Measurements from ENCODE around the gene MYO9B. TPM values are rescaled to one million over a fixed set of nuclear protein-coding genes. Genes with fewer than 3 reads are reported as not detected.
"Not testable (repeated sequence)": the region's sequence is repeated elsewhere in the genome, so short reads cannot be mapped to it uniquely, and the experiment has no call there.

MYO9B gene
- total RNA-seq, 1 experiment from 2014 or later, result 27.5 TPM

DNA sequence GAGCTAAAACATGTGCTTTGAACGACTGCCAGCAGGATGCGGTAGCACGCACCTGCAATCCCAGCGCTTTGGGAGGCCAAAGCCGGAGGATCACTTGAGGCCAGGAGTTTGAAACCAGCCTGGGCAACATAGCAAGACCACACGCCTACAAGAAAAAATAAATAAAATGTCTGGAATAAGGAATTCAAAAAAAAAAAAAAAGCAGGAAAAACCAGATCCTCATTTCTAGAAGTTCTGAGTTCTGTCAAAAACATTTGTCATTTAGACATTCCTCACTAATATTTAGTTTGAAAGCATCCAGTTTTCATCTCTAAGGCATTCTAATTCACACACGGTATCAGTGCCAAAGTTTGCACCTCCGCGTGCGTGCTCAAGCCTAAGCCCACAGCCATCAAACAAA lies 102.7 kb downstream of the MYO9B start:
- no peak for DNase-seq (ENCODE audit: low read depth)

DNA sequence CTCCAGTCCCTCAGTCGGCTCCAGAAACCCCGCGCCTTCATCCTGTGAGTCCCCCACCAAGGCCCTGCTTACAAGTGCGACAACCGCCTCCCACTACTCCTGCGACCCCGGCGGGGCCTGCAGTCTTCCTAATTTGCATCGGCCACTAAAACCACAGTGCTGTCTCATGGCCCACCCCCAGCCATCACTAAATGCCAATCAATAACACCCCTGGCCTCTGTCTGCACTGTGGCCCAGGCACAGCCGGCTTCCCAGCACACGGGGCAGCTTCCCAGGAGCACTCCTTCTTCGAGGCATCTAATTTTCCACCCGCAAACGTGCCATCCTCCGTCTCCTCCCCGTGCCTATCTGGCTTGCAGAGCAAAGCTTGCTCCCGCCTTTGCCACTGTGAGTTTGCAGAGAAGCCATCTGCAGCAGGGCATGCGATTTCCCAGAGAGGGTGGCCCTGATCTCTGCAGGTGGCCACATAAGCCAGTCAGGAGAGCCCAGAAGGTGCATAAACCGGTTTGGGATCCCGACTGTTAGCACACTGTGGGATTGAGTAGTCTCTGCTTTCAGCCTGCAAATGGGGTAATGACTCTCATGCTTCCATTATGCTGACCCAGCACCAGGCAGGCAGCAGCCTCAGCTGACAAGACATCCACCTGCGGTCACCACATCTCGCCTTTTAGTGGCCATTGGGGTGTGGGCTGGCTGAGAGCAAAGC lies 105.6 kb downstream of the MYO9B start:
- no peak for DNase-seq (ENCODE audit: low read depth)

DNA sequence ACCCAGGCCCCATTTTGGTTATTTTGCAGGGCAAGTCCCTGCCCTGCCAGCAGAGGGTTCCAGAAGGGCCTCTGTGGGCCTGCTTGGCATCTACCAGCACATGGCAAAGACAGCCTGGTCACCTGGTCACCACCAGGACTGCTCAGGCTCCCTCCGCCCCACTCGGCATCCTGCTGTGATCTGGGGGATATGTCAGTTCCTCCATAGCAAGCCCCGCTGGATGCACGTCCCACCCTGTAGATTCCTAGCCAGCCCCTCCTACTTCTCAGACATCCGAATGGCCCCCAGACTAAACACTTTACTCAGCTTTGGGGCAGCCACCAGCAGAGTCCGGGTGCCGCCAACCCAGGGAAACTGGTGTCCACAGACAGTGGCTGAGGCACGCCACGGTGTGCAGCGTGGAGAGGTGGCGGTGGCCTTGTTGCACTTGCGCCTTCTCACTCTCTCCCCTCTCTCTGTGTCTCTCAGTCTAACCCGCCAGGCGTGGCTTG lies 107.7 kb downstream of the MYO9B start:
- no peak for DNase-seq (ENCODE audit: low read depth)

DNA sequence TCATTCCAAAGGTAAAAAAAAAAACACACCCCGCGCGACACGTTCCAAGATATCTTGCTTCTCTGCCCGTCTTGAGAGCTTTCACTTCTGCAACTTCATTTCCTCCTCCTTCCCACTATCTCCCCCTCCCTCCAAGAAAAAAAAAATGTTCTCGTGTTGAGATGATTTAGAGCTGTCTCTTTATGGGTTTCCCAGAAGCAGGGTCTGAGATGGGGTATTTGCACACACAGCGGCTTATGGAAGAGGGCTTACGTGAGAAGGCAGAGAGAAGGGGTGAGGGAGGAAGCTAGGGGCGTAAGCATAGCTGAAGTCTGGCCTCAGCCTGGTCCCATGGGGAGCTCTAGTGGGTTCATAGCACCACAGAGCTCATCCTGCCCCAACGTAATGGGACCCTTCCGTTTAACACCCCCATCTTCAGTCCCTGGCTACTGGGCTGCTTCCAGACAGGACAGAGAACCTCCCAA lies 108.3 kb downstream of the MYO9B start:
- no peak for DNase-seq (ENCODE audit: low read depth)

DNA sequence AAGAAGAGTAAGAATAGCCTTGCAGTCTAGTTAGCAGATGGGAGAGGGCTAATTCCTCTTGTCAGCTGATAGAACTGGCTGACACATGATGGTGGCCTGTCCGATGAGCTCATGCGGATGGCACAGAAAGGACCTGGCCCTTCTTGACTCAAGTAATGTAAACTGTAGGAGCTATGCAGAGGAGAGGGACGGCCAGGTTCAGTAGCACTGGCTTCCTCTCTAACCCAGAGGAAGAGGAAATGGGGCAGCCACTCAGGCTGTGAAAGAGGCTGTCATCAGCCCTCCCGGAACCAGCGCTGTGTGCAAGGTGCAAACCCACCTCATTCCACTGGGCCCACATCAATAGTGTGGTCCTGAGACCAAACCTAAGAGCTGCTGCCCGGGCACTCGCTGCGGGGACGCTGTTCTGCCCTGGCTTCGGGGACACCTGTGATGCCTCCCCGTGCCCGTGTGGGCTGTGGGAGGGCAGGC lies 108.8 kb downstream of the MYO9B start:
- DNase-seq (ENCODE audit: low read depth), result no peak

DNA sequence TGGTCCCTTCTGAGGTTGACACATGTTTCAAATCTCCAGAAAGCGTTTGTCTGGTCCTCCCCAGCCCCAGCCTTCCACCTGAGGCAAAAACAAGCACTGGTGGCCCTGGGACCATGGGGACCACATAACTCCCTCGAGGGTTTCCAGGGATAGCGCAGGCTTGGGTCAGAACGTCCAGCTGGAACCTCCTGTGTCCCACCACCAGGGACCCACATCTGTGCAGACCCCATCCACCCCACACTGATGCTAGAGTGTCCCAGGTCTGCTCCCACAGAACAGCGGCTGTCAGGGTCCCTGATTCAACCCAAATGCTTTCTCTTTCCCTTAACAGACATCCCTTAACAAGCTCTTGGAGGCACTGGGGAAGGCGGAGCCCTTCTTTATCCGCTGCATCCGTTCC lies 110.0 kb downstream of the MYO9B start:
- DNase-seq (ENCODE audit: low read depth), result no peak

DNA sequence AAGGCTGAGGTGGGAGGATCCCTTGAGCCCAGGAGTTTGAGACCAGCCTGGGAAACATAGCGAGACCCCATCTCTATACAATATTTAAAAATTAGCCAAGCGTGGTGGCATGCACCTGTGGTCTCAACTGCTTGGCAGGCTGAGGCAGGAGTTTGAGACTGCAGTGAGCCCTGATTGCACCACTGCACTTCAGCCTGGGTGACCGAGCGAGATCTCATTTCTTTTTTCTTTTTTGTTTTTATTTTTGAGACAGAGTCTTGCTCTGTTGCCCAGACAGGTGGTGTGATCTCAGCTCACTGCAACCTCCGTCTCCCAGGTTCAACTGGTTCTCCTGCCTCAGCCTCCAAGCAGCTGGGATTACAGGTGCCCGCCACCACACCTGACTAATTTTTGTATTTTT lies 116.2 kb downstream of the MYO9B start:
- not testable (repeated sequence) for DNase-seq (ENCODE audit: low read depth)

DNA sequence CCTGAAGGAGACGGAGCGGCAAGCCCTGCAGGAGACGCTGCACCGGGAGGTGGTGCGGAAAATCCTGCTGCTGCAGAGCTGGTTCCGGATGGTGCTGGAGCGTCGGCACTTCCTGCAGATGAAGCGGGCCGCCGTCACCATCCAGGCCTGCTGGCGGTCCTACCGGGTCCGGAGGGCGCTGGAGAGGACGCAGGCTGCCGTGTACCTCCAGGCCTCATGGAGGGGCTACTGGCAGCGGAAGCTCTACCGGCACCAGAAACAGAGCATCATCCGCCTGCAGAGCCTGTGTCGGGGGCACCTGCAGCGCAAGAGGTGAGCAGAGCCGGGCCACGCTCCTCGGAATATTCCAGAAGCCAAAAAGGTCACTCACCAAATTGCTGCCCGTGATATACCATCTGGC lies 117.2 kb downstream of the MYO9B start:
- no peak for DNase-seq (ENCODE audit: low read depth)

DNA sequence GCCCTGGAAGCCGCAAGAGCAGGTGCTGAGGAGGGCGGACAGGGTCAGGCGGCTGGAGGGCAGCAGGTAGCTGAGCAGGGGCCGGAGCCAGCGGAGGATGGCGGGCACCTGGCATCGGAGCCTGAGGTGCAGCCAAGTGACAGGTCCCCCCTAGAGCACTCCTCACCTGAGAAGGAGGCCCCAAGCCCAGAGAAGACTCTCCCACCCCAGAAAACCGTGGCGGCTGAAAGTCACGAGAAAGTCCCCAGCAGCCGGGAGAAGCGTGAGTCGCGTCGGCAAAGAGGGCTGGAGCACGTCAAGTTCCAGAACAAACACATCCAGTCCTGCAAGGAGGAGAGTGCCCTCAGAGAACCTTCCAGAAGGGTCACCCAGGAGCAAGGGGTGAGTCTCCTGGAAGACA lies 119.0 kb downstream of the MYO9B start:
- no peak for DNase-seq (ENCODE audit: low read depth)

DNA sequence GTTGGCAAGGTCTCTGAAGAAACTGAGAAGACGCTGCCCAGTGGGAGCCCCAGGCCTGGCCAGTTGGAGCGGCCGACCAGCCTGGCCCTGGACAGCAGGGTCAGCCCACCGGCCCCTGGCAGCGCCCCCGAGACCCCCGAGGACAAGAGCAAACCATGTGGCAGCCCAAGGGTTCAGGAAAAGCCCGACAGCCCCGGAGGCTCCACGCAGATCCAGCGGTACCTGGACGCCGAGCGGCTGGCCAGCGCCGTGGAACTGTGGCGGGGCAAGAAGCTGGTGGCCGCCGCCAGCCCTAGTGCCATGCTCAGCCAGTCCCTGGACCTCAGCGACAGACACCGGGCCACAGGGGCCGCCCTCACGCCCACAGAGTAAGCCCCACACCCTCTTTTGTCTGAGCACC lies 119.5 kb downstream of the MYO9B start:
- DNase-seq (ENCODE audit: low read depth), result no peak

DNA sequence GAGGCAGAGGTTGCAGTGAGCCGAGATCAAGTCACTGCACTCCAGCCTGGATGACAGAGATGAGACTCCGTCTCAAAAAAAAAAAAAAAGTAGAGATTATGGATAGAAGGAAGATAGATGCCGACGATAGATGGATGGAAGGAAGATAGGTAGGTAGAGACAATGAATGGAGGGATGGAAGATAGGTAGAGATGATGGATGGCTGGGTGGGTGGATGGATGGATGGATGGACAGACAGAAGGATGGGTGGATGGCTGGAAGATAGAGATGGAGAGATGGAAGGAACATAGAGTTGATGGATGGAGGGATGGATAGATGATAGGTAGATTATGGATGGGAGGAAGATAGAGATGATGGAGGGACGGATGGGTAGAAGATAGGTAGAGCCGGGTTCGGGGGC lies 121.0 kb downstream of the MYO9B start:
- no peak for DNase-seq (ENCODE audit: low read depth)

DNA sequence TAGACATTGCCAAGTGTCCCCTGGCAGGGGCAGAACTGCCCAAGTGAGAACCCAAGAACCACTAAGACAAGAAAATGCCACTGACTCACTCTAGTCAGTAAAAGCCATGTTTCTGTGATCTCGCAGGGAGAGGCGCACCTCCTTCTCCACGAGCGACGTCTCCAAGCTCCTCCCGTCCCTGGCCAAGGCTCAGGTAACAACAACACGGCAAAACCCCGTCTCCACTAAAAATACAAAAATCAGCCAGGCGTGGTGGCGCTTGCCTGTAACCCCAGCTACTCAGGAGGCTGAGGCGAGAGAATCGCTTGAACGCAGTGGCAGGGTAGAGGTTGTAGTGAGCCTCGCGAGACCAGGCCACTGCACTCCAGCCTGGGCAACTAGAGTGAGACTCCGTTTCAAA lies 122.1 kb downstream of the MYO9B start:
- DNase-seq (ENCODE audit: low read depth), result no peak

DNA sequence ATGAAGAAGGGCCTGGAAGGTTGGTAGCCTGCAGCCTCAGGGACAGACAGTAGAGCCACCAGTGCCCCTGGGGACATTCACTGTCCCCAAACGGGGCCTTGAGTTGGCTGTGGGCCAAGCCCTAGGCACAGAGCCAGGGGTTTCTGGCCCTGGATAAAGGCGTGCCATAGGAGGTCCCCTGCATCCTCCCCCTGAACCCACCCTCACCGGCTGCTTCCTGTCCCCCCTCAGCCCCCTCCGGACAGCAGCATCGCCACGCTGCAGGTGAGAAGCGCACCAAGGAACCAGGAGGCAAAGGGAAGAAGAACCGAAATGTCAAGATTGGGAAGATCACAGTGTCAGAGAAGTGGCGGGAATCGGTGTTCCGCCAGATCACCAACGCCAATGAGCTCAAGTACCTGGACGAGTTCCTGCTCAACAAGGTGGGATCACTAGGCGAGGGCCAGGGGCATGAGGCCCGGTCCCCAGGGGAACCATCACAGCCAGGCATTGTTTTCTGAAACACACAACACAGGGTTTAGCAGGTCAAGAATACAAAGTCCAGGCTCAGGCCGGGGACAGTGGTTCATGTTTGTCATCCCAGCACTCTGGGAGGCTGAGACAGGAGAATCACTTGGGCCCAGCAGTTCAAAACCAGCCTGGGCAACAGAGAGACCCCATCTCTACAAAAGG lies 125.0 kb downstream of the MYO9B start:
- no peak for DNase-seq (ENCODE audit: low read depth)

DNA sequence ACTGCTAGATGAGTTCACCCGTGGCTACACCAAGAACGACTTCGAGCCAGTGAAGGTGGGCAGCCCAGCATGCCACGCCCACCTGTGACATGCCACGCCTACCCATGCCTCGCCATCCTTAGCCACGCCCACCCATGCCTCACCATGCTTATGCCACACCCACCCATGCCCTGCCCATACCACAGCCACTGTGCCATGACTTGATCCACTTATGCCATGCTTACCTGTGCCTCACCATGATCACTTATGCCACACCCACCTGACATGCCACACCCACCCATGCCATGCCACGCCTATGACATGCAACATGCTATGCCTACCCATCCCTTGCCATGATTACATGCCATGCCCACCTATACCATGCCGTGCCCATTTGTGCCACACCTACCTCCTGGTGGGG lies 126.7 kb downstream of the MYO9B start:
- peak; percentile 65 for DNase-seq (ENCODE audit: low read depth)

DNA sequence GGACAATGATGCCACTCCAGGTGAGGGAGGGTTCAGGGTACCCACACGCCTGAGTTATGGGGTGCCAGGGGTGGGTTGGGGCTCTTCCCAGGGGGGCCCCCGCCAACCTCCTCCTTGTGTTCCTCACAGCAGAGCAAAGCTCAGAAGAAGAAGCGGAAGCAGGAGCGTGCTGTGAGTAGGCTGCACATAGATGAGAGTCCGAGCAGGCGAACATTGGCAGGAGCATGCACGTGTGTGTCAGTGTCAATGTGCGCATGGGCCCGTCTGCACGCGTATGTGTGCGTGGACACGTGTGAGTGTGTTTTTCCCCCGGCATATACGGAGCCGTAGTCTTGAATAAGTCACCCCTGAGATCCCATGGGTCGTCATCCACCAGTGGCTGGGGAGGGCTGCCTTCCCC lies 127.1 kb downstream of the MYO9B start:
- DNase-seq (ENCODE audit: low read depth), result no peak

DNA sequence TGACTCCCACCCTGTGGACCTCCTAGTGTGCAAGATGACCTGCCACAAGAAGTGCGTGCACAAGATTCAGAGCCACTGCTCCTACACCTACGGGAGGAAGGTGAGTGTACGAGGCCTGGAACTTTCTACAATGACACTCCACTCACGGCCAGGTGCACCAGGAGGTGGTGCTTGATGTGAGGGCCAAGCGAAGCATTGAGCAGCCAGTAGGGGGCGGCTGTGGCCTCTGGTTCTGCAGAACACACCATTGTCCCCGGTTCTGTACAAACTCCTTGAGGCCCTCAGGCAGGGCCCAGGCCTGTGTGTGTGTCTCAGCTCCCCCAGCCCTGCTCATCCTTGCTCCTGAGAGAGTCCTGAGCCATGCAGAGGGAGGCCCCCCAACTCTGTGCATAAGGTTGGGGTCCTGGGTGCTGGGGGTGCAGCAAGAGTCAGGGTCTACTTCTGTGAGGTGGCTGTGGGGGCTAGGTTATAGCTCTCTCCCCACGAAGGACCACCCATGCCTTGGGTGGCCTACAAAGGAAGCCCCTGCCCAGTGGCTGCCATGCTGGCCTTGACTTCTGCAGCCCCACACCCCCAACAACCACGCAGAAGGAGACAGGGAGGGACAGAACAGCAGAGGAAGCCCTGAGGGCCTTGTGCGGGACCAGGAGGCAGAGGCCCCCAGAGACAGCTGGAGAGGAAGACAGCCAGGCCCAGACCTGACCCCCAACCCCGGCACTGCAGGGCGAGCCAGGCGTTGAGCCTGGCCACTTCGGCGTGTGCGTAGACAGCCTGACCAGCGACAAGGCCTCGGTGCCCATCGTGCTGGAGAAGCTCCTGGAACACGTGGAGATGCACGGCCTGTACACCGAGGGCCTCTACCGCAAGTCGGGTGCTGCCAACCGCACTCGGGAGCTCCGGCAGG lies 129.9 kb downstream of the MYO9B start:
- peak; percentile 61 for DNase-seq (ENCODE audit: low read depth)

DNA sequence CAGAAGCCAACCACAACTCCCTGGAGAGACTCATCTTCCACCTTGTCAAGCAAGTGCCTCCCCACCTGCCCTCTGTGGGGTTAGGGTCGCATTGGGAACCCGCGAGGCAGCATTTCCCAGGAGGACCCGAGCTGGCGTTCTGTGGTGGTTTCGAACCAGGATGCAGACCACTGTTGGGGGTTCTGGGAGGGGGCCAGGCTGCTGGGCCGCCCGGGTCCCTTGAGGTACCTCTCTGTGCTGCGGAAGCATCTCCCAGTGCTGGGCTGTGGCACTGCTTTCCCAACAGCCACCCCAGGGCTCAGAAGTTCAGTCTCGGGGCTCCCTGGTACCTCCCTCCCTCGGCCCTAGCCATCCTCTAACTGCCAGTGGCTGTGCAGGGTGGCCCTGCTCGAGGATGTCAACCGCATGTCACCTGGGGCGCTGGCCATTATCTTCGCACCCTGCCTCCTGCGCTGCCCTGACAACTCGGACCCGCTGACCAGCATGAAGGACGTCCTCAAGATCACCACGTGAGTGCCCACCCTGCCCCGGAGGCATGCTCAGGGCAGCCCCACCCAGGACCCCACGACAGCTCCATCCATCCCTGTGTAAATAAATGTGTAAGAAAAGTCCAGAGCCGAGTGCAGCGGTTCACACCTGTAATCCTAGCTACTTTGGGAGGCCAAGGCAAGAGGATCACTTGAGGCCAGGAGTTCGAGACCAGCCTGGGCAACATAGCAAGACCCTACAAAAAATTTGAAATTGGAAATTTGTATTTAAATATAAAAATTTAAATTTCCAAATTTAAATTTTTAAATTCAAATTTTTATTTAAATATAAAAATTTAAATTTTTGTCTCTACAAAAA lies 131.4 kb downstream of the MYO9B start:
- no peak for DNase-seq (ENCODE audit: low read depth)

DNA sequence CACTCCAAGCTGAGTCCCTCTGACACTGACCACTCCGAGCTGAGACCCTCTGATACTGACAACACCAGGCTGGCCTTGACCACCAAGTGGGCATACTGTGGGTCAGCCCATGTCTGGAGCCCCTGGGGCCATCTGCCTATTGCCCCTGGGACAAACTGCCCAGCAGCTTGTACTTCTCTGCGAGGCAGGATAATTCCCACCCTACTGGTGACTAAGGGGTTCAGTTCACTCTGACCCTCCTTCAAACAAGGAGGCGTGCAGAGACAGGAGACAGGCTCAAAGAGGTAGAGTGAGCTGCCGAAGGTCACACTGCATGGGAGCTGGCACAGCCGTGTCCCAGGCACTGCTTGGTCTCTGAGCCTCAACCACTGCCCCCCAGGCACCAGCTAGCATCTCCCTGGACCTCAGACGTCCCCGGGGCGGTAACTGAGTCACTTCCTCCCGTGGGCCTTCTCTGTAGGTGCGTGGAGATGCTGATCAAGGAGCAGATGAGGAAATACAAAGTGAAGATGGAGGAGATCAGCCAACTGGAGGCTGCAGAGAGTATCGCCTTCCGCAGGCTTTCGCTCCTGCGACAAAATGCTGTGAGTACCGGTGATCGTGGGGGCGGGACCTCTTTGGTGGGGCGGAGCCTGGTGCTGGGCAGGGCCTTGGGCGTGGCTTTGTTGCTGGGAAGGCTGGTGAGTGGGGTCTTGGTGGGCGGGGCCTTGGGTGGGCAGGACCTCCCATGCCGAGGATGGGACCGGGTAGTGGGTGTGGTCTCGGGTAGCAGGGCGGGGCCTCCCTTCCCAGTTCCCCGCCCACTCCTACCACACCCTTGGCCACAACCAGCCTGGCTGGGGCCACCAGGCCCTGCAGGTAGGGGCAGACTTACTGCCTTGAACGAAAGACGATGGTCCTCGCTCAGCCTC lies 133.8 kb downstream of the MYO9B start:
- DNase-seq (ENCODE audit: low read depth), result peak; percentile 73

DNA sequence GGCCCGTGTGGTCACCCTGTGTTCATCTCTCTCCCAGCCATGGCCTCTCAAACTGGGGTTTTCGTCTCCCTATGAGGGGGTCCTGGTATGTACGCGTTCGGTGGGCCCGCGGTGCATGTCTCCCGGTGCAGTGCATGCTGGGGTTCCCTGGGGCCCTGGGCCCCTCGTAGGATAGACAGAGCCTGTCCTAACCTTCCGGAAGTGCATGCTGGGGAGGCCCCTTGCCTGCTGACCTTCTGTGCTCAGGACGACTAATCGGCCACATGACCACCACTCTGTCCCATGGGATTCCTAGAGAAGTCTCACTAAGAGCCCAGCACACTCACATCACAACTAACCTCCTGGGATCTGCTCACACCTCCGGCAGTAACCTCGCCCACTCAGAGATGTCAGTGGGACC lies 134.7 kb downstream of the MYO9B start:
- no peak for DNase-seq (ENCODE audit: low read depth)

Data from Daoy (cell line).